Body of pancreas (tissue), 4 donors: ENCODE measurements around the gene GRIN2C. TPM values are rescaled to one million over a fixed set of nuclear protein-coding genes. Genes with fewer than 3 reads are reported as not detected.

ENCODE experiments used
- ATAC-seq: fragments of 150-250 bp; one replicate; pipeline ENCODE4 v1.9.1; 2016
- DNase-seq, 4 donors: peaks; one replicate each; pipeline ENCODE4 v3.0.0-alpha.2; 2019
- H3K27ac ChIP-seq, 4 donors: fragments of 200-600 bp; sonication (generic); 1 replicate in 3 of 4; 2 replicates in 1 of 4; pipeline versions ENCODE4 v1.5.1 to v1.6.1; 2016 to 2019; ENCODE audit warnings: mild to moderate bottlenecking in 1 of 4, mixed read lengths in 1 of 4, moderate library complexity in 1 of 4
- H3K27me3 ChIP-seq, 2 donors: fragments of 200-600 bp; sonication (generic); one replicate each; pipeline ENCODE4 v1.6.0; 2016; ENCODE audit warnings: mild to moderate bottlenecking in 1 of 2
- H3K36me3 ChIP-seq, 2 donors: fragments of 200-600 bp; sonication (generic); replicated peaks in 1 of 2; 2 replicates each; pipeline ENCODE4 v1.5.1; 2016; ENCODE audit warnings: low read depth in 2 of 2; ENCODE audit not compliant: insufficient read depth in 1 of 2
- H3K4me1 ChIP-seq: fragments of 200-600 bp; sonication (generic); one replicate; pipeline ENCODE4 v1.6.0; 2016
- H3K4me3 ChIP-seq, 2 donors: fragments of 200-600 bp; sonication (generic); 1 replicate in 1 of 2; 2 replicates in 1 of 2; pipeline ENCODE4 v1.5.1; 2016 to 2019
- H3K9me3 ChIP-seq, 3 donors: fragments of 200-600 bp; sonication (generic); 1 replicate in 2 of 3; 2 replicates in 1 of 3; pipeline ENCODE4 v1.5.1; 2016
- CTCF ChIP-seq, 7 experiments: fragments of 450-650 bp in 4 of 7; fragments of 200-600 bp in 3 of 7; sonication (generic) in 3 of 7; IDR thresholded peaks; one replicate each; pipeline ENCODE4 v1.5.1; 2016 to 2019; ENCODE audit warnings: antibody characterized with exemption in 7 of 7
- POLR2A ChIP-seq, 3 donors: fragments of 450-650 bp; IDR thresholded peaks; one replicate each; pipeline ENCODE4 v1.6.1; 2016; ENCODE audit warnings: antibody characterized with exemption in 3 of 3, mild to moderate bottlenecking in 2 of 3
- WGBS, 2 donors: methylation state at CpG; one replicate each; pipeline ENCODE4 v1.1.5; 2017; 5-methylcytosine and 5-hydroxymethylcytosine counted together
- intact Hi-C: fragments of 100-400 bp; cut with DNase I; formaldehyde crosslinking; loops from one replicate; pipeline ENCODE4 v1.15.1; 2023
- total RNA-seq, 2 donors: library from RNA; depleted of rRNA; stranded (reverse); fragments of >200 nt; gene quantifications; one replicate each; pipeline ENCODE4 v1.1.0, GENCODE V29; 2016

The GRIN2C gene
- total RNA-seq, 2 donors from 2014 or later, result not detected

GRCh38 chr17:74851612-74852236 lies 8.0 kb downstream of the GRIN2C start:
- ATAC-seq, result no peak
- H3K27ac ChIP-seq, result no peak overlapping the region
- peaks cover 0 to 26% of the 10 kb centered on the region in 2 donors for H3K27me3 ChIP-seq
- H3K4me1 ChIP-seq, result peaks cover 10% of the 10 kb centered on the region
- intact Hi-C loops, result no loop called here
- H3K4me3 ChIP-seq, result no peak overlapping the region
- no peaks in the 10 kb centered on the region for H3K9me3 ChIP-seq
- 20 to 45% methylated on average over 2 to 17 of the region's 29 CpGs for WGBS, 2 donors
- no peak for DNase-seq
- H3K36me3 ChIP-seq, result no peaks in the 10 kb centered on the region
- TF ChIP-seq POLR2A (IDR thresholded peaks at IDR 0.05) (no peak), CTCF (IDR thresholded peaks at IDR 0.05) (no peak)

GRCh38 chr17:74850914-74851313 lies 8.8 kb downstream of the GRIN2C start:
- H3K4me3 ChIP-seq, result no peak overlapping the region
- no peaks in the 10 kb centered on the region for H3K9me3 ChIP-seq
- peaks cover 10% of the 10 kb centered on the region for H3K4me1 ChIP-seq
- 41 to 47% methylated on average over 3 of the region's 3 CpGs for WGBS, 2 donors
- no peaks in the 10 kb centered on the region for H3K36me3 ChIP-seq
- ATAC-seq, result no peak
- H3K27ac ChIP-seq, result no peak overlapping the region
- TF ChIP-seq CTCF (IDR thresholded peaks at IDR 0.05) (no peak), POLR2A (IDR thresholded peaks at IDR 0.05) (no peak)
- peaks cover 0 to 26% of the 10 kb centered on the region in 2 donors for H3K27me3 ChIP-seq
- intact Hi-C loops, result no loop called here
- DNase-seq, result no peak

DNA sequence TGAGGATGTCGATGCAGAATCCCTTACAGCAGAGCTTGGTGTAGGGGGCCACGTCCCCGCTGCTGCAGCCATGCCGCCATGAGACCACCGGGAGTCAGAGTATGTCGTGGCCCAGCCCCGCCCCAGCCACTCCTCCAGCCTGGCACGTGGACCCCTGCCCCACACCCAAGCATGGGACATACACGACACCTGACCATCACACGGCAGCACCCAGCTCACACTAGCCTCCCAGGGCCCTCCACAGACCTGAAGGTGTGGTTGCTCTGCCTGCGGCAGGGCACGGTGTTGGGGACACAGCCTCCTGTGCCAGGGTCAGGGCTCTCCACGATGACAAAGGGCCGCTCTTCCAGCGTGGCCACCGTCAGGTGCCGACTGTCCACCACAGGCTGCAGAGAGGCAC lies 9.4 kb downstream of the GRIN2C start:
- no peaks in the 10 kb centered on the region for H3K9me3 ChIP-seq
- no peak overlapping the region for H3K4me3 ChIP-seq
- ATAC-seq, result no peak
- intact Hi-C loops, result no loop called here
- no peak for TF ChIP-seq CTCF (IDR thresholded peaks at IDR 0.05)
- TF ChIP-seq POLR2A (IDR thresholded peaks at IDR 0.05), result no peak
- H3K27ac ChIP-seq, result no peak overlapping the region
- H3K27me3 ChIP-seq, result peaks cover 0 to 26% of the 10 kb centered on the region in 2 donors
- no peaks in the 10 kb centered on the region for H3K36me3 ChIP-seq
- WGBS, 2 donors, result 74% methylated on average over 17 of the region's 17 CpGs; no CpG with 5 or more reads in 1 of the 2 donors
- DNase-seq, result no peak
- peaks cover 10% of the 10 kb centered on the region for H3K4me1 ChIP-seq

DNA sequence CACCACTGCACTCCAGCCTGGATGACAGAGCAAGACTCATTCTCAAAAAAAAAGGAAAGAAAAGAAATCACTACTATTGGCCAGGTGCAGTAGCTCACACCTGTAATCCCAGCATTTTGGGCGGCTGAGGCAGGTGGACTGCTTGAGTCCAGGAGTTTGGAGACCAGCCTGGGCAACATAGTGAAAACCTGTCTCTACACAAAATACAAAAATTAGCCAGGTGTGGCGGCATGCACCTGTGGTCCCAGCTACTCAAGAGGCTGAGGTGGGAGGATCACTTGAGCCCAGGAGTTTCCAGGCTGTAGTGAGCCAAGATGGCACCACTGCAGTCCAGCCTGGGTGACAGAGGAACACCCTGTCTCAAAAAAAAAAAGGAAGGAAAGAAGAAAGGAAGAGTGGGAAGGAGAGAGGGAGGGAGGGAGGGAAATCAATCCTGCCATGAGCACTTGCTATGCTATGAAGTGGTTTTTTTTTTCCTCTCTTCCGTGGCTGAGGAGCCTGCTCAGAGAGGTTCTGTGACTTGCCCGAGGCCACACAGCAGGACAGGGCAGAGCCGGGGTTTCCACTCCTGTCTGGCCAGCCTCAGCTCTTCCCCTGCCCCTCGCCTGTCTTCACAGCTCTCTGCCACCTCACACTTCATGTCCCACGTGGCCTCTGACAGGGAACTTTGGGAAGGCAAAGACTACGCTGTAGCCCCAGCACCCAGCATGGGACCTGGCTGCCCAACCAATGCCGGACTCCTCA lies 10.9 kb downstream of the GRIN2C start:
- TF ChIP-seq CTCF (IDR thresholded peaks at IDR 0.05) (no peak), POLR2A (IDR thresholded peaks at IDR 0.05) (no peak)
- 55 to 61% methylated on average over 9 of the region's 9 CpGs for WGBS, 2 donors
- no peaks in the 10 kb centered on the region for H3K36me3 ChIP-seq
- intact Hi-C loops, result no loop called here
- no peak for DNase-seq
- H3K4me3 ChIP-seq, result no peak overlapping the region
- peaks cover 0 to 13% of the 10 kb centered on the region in 2 donors for H3K27me3 ChIP-seq
- H3K4me1 ChIP-seq, result peaks cover 10% of the 10 kb centered on the region
- no peaks in the 10 kb centered on the region for H3K9me3 ChIP-seq
- no peak overlapping the region for H3K27ac ChIP-seq
- ATAC-seq, result no peak
